GM23338 (cell line): ENCODE measurements around the gene MLEC. TPM values are rescaled to one million over a fixed set of nuclear protein-coding genes. Genes with fewer than 3 reads are reported as not detected.

Experiments used
- ATAC-seq: fragments of 200-7000 bp; cut with Tn5 transposase; 3 replicates; pipeline ENCODE4 v1.9.1; 2020
- DNase-seq: peaks from one replicate; pipeline ENCODE4 v3.0.0-alpha.2; 2015; ENCODE audit warnings: low spot score
- H2AFZ ChIP-seq: fragments of 200-600 bp; sonication (generic); 2 replicates; pipeline ENCODE4 v1.8.0; 2016; ENCODE audit warnings: antibody characterized with exemption, mild to moderate bottlenecking, moderate library complexity
- H3F3A ChIP-seq: fragments of 200-600 bp; sonication (generic); replicated peaks from 2 replicates; pipeline ENCODE4 v1.8.0; 2017; ENCODE audit warnings: antibody characterized with exemption, mixed run types, low read depth
- H3K27ac ChIP-seq: fragments of 200-600 bp; sonication (generic); 2 replicates; pipeline ENCODE4 v1.6.1; 2016; ENCODE audit warnings: low read depth
- H3K27me3 ChIP-seq: fragments of 200-600 bp; sonication (generic); 2 replicates; pipeline ENCODE4 v1.8.0; 2016; ENCODE audit warnings: mild to moderate bottlenecking, mixed run types, moderate library complexity; ENCODE audit not compliant: insufficient read depth
- H3K36me3 ChIP-seq: fragments of 200-600 bp; sonication (generic); 2 replicates; pipeline ENCODE4 v1.8.0; 2016; ENCODE audit warnings: mild to moderate bottlenecking; ENCODE audit not compliant: insufficient read depth
- H3K4me1 ChIP-seq: fragments of 200-600 bp; sonication (generic); 2 replicates; pipeline ENCODE4 v1.8.0; 2016; ENCODE audit warnings: mild to moderate bottlenecking, moderate library complexity; ENCODE audit not compliant: insufficient read depth
- H3K4me2 ChIP-seq: fragments of 200-600 bp; sonication (generic); 2 replicates; pipeline ENCODE4 v1.7.1; 2017; ENCODE audit warnings: mixed run types
- H3K4me3 ChIP-seq: fragments of 200-600 bp; sonication (generic); 2 replicates; pipeline ENCODE4 v1.6.1; 2016; ENCODE audit warnings: mixed run types
- H3K79me2 ChIP-seq: fragments of 200-600 bp; sonication (generic); replicated peaks from 2 replicates; pipeline ENCODE4 v1.8.0; 2017; ENCODE audit warnings: mild to moderate bottlenecking; ENCODE audit not compliant: insufficient read depth
- H3K9me2 ChIP-seq: fragments of 200-600 bp; sonication (generic); 2 replicates; pipeline ENCODE4 v1.8.0; 2017; ENCODE audit not compliant: insufficient read depth
- H4K20me1 ChIP-seq: fragments of 200-600 bp; sonication (generic); replicated peaks from 2 replicates; pipeline ENCODE4 v1.8.0; 2017; ENCODE audit warnings: mild to moderate bottlenecking; ENCODE audit not compliant: insufficient read depth
- H3K27ac Mint-ChIP-seq: 2 replicates; pipeline ENCODE4 v1.8.0; 2020; ENCODE audit warnings: inconsistent platforms, mild to moderate bottlenecking, moderate library complexity, mixed read lengths
- H3K27me3 Mint-ChIP-seq: 3 replicates; pipeline ENCODE4 v1.8.0; 2022; ENCODE audit warnings: low read depth, mild to moderate bottlenecking, moderate library complexity, mixed read lengths, inconsistent platforms; ENCODE audit not compliant: insufficient read depth, poor library complexity
- H3K36me3 Mint-ChIP-seq: 3 replicates; pipeline ENCODE4 v1.8.0; 2021; ENCODE audit warnings: low read depth, mild to moderate bottlenecking, inconsistent platforms, moderate library complexity, mixed read lengths
- H3K4me1 Mint-ChIP-seq: 3 replicates; pipeline ENCODE4 v1.8.0; 2020; ENCODE audit warnings: mild to moderate bottlenecking, inconsistent platforms, mixed read lengths
- H3K4me3 Mint-ChIP-seq: 3 replicates; pipeline ENCODE4 v1.8.0; 2021; ENCODE audit warnings: moderate library complexity, mild to moderate bottlenecking, inconsistent platforms, mixed read lengths
- H3K9me3 Mint-ChIP-seq: 3 replicates; pipeline ENCODE4 v1.8.0; 2020; ENCODE audit warnings: moderate library complexity, mild to moderate bottlenecking, inconsistent platforms, mixed read lengths
- CREB1 ChIP-seq: fragments of 250-450 bp; sonication (Bioruptor Pico); IDR thresholded peaks from 2 replicates; pipeline ENCODE4 v1.5.0; 2020; ENCODE audit warnings: low read depth, mild to moderate bottlenecking, moderate library complexity
- CTCF ChIP-seq, 2 experiments: fragments of 200-600 bp in 1 of 2; sonication (generic) in 1 of 2; conservative IDR thresholded peaks; 2 replicates each; pipeline versions ENCODE4 v1.5.1 to v1.6.1; 2016 to 2017; ENCODE audit warnings: antibody characterized with exemption in 2 of 2, low read depth in 2 of 2, mild to moderate bottlenecking in 2 of 2, moderate library complexity in 1 of 2
- ETS1 ChIP-seq: IDR thresholded peaks from 2 replicates; pipeline ENCODE4 v1.6.1; 2016; ENCODE audit warnings: antibody characterized with exemption
- EZH2 ChIP-seq: fragments of 200-600 bp; sonication (generic); IDR thresholded peaks from one replicate; pipeline ENCODE4 v1.8.0; 2017; ENCODE audit warnings: antibody characterized with exemption, mild to moderate bottlenecking, low read depth; ENCODE audit not compliant: unreplicated experiment
- EZH2phosphoT487 ChIP-seq: fragments of 200-600 bp; sonication (generic); IDR thresholded peaks from one replicate; pipeline ENCODE4 v1.8.1; 2018; ENCODE audit warnings: antibody characterized with exemption; ENCODE audit not compliant: unreplicated experiment
- JUNB ChIP-seq: IDR thresholded peaks from one replicate; pipeline ENCODE4 v1.6.1; 2016; ENCODE audit warnings: antibody characterized with exemption; ENCODE audit not compliant: unreplicated experiment
- NANOG ChIP-seq: IDR thresholded peaks from 2 replicates; pipeline ENCODE4 v1.6.1; 2016; ENCODE audit warnings: antibody characterized with exemption, borderline replicate concordance
- STAT1 ChIP-seq: IDR thresholded peaks from one replicate; pipeline ENCODE4 v1.6.1; 2016; ENCODE audit warnings: antibody characterized with exemption; ENCODE audit not compliant: unreplicated experiment
- polyA plus RNA-seq: library from polyadenylated mRNA; unstranded; fragments of >200 nt; fragmentation: Nextera tagmentation; extraction: Ambion mirVana; gene quantifications from 2 replicates; pipeline ENCODE4 v1.2.1, GENCODE V29; 2016
- total RNA-seq: library from RNA; depleted of rRNA; stranded (reverse); fragments of >200 nt; shearing (Covaris generic); gene quantifications from 2 replicates; pipeline ENCODE4 v1.2.3, GENCODE V29; 2014
- TF ChIP-seq, protein P1 (sequence below): IDR thresholded peaks from one replicate; pipeline ENCODE4 v1.6.1; 2018; ENCODE audit warnings: antibody characterized with exemption; ENCODE audit not compliant: unreplicated experiment

MLEC gene
- total and polyA plus RNA-seq, 2 experiments from 2014 or later = 225 to 264 TPM

GRCh38 chr12:120651821-120652220 is 35.1 kb upstream of the MLEC start:
- H3K4me3 ChIP-seq = no peak overlapping the region
- no peaks in the 10 kb centered on the region for H3K36me3 ChIP-seq
- ATAC-seq (no peak), DNase-seq (peak; percentile 38)
- H3K36me3 Mint-ChIP-seq = no peaks in the 10 kb centered on the region; the same call in 2 of the 3 replicates
- no peaks in the 10 kb centered on the region for H3K79me2 ChIP-seq
- H3K27me3 Mint-ChIP-seq = peaks cover 9% of the 10 kb centered on the region
- H3K4me2 ChIP-seq = peak overlapping the region; percentile 53
- H2AFZ ChIP-seq = no peak overlapping the region
- H3K4me1 Mint-ChIP-seq = peaks cover 34% of the 10 kb centered on the region
- H3K4me3 Mint-ChIP-seq = no peak overlapping the region
- H3F3A ChIP-seq = peaks cover 5% of the 10 kb centered on the region; the same call in 1 of the 2 replicates
- no peak for TF ChIP-seq CREB1
- no peak for TF ChIP-seq NANOG
- no peak for TF ChIP-seq EZH2
- TF ChIP-seq CTCF (conservative IDR thresholded peaks at IDR 0.05; ENCODE audit: low read depth in 2 of 2) = no peak
- TF ChIP-seq EZH2phosphoT487 = no peak
- TF ChIP-seq, protein P1, sequence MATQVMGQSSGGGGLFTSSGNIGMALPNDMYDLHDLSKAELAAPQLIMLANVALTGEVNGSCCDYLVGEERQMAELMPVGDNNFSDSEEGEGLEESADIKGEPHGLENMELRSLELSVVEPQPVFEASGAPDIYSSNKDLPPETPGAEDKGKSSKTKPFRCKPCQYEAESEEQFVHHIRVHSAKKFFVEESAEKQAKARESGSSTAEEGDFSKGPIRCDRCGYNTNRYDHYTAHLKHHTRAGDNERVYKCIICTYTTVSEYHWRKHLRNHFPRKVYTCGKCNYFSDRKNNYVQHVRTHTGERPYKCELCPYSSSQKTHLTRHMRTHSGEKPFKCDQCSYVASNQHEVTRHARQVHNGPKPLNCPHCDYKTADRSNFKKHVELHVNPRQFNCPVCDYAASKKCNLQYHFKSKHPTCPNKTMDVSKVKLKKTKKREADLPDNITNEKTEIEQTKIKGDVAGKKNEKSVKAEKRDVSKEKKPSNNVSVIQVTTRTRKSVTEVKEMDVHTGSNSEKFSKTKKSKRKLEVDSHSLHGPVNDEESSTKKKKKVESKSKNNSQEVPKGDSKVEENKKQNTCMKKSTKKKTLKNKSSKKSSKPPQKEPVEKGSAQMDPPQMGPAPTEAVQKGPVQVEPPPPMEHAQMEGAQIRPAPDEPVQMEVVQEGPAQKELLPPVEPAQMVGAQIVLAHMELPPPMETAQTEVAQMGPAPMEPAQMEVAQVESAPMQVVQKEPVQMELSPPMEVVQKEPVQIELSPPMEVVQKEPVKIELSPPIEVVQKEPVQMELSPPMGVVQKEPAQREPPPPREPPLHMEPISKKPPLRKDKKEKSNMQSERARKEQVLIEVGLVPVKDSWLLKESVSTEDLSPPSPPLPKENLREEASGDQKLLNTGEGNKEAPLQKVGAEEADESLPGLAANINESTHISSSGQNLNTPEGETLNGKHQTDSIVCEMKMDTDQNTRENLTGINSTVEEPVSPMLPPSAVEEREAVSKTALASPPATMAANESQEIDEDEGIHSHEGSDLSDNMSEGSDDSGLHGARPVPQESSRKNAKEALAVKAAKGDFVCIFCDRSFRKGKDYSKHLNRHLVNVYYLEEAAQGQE = no peak
- TF ChIP-seq JUNB = no peak
- no peak for TF ChIP-seq ETS1
- TF ChIP-seq STAT1 = no peak
- no peak overlapping the region for H3K27ac ChIP-seq
- H3K9me3 Mint-ChIP-seq = no peaks in the 10 kb centered on the region
- peaks cover 26% of the 10 kb centered on the region for H3K4me1 ChIP-seq
- H3K27me3 ChIP-seq = no peaks in the 10 kb centered on the region
- no peaks in the 10 kb centered on the region for H3K9me2 ChIP-seq
- no peaks in the 10 kb centered on the region for H4K20me1 ChIP-seq
- no peak overlapping the region for H3K27ac Mint-ChIP-seq
